GM21381 (cell line): ENCODE measurements around the gene NMD3.
"Not testable (repeated sequence)": the region's sequence is repeated elsewhere in the genome, so short reads cannot be mapped to it uniquely, and the experiment has no call there.

ENCODE experiments used
- ATAC-seq: cut with Tn5 transposase; IDR thresholded peaks from one replicate; pipeline ENCODE4 v1.9.1; 2021; ENCODE audit warnings: mild to moderate bottlenecking, moderate library complexity; ENCODE audit not compliant: unreplicated experiment

The NMD3 gene

GRCh38 chr3:161220850-161221753 lies at the start of gene NMD3:
NMD3 (plus strand) TSS chr3:161221311; CDS start chr3:161222014, 703 bp downstream.
- ATAC-seq: peak; percentile 98

DNA sequence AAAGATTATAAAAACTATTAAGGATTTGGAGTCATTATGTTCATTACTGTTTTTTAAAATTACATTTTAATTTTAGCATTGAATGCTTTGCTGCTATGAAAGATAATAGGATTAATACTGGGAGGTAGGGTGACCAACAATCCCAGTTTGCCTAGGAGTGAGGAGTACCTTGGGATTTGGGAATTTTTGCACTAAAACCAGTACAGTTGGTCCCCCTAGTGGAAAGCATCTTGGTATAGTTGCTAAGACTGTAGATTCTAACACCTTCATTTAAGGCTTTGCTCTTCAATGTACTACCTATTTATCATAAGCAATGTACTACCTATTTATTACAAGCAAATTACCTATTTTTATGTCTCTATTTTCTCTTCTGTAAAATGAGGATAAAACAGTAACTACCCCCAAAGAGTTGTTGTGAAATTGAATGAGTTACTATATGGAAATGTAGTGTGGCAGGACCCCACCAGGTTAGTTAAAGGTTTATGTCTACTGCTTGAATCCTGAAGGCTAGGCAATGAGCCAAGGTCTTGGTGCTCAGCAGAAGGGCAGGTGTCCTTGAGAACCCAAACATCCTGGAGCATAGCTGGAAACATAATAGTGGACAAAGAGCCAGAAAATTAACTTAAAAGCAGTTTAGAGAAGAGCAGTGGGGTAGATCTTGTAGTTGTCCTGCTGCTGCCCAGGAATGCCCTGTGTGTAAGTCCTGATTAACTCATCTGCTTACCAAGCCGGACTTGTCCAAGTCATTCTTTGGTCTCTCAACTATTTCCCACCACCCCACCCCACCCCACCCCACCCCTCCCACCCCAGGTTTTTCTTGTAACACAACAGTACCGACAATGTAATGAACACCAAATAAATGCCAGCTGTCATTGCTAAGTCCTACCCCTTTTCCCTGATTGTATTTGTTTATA lies 49.2 kb upstream of the NMD3 start:
- ATAC-seq: no peak

GRCh38 chr3:161175506-161175905 lies 45.6 kb upstream of the NMD3 start:
- no peak for ATAC-seq

- no peak for ATAC-seq
Observed at GRCh38 chr3:161177991-161178390, 43.1 kb upstream of the NMD3 start.

DNA sequence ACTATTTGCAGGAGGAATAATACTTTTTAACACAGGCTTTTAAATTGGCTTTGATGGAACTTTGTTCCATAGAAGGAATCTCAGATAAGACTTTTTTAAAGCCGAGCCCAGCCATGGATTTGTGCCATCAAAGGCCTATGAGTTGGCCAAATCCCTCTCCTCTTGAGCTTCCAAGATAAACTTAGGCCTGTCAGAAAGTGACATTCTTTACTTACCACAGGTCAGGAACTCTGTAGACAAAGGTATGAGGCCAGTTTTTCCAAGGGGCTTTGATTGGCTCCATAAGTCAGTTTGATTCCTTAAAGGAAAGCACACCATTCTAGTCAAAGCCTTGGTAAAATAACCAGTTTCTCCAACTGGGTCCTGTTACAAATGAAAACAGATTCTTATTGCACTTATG lies 39.7 kb upstream of the NMD3 start:
- ATAC-seq: not testable (repeated sequence)

- ATAC-seq: no peak
Observed at GRCh38 chr3:161187046-161187445, 34.1 kb upstream of the NMD3 start.

DNA sequence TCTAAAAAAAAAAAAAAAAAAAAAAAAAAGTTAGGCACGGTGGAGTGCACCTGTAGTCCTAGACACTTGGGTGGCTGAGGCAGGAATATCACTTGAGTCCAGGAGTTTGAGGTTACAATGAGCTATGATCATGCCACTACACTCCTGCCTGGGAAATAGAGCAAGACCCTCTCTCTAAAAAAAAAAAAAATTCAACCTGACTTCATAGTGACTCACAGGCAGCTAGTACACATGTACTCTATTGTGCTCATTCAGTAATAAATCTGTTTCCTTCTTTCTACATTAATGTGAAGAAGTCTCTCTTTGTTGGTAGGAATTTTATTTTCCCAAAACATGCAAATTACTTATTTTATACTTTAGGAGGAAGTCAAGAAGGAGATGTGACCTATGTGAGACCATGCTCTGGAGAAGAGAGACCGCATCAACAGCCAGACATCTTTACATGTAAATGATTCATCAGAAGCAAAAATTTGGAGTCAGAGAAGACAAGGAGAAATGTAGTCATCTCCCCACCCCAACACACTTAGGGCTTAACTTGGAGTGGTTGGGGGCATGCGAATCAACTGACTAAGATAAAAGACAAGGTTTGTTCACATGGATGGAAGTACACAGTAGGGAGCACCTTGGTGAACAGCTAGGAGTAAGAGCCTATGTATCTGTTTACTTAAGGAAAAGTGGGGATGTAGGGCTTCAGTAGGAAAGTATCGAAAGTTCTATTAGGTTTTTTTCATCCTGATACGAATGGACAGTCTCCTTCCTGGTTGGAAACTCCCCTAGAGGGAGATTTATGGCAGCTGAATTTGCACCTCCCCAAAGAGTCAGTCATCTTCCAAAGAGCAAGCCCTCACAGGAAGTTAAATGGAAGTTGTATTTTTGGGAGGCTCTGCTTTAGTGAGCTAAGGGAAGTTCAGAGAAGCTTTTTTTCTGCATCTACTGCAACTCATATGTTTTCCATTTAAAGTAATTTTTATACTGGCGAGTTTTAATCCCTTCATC lies 23.0 kb upstream of the NMD3 start:
- no peak for ATAC-seq

- no peak for ATAC-seq
Observed at GRCh38 chr3:161199926-161200325, 21.2 kb upstream of the NMD3 start.

GRCh38 chr3:161203485-161204098 lies 17.5 kb upstream of the NMD3 start:
- ATAC-seq: peak; percentile 63

DNA sequence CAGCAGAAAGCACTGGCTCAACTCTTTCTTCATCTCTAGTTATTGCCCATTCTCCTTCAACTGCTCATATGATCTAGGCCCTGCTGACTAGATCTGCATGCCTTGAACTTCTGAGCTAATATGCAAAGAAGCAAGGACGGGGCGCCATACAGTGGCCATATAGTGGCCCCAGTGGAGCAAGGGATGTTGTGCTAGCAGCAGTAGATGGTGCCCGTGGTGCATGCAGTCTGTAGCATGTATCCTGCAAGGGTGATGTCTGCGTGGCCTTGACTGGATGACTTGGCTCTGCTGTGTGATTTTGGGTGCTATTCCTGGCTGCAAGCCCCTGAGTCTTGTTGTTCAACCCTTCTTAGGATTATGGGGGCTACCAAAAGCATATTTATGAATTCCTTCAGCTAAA lies 12.2 kb upstream of the NMD3 start:
- no peak for ATAC-seq

DNA sequence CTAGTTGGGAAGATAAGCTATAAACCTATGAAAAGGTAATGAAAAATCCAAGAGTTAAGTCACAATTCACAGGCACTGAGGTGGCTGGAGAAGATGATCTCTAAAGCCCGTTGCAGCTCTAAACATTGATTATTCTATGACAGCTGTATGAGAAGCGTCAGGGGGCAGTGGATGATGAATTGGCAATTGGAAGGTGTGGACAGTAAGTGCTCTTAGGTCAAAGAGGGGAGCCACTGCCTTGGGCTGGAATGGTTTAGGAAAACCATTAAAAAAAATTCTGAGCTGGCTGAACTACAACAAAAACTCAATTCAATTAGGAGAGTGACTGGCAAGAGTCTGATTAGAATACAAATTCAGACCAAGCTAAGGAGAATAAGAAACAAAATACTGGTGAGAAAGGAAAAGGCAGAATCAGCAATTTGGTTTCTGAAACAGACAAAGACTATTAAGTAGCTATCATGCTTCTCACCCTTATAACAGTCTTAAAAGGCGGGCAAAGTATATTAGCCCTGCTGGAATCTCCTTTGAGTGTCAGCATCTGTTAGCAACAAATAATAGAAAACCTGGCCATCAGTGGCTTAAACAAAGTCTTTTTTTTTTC lies 8.8 kb upstream of the NMD3 start:
- ATAC-seq: no peak

GRCh38 chr3:161212906-161213305 lies 8.2 kb upstream of the NMD3 start:
- ATAC-seq: no peak

- ATAC-seq: no peak
Observed at GRCh38 chr3:161213644-161214043, 7.5 kb upstream of the NMD3 start.

DNA sequence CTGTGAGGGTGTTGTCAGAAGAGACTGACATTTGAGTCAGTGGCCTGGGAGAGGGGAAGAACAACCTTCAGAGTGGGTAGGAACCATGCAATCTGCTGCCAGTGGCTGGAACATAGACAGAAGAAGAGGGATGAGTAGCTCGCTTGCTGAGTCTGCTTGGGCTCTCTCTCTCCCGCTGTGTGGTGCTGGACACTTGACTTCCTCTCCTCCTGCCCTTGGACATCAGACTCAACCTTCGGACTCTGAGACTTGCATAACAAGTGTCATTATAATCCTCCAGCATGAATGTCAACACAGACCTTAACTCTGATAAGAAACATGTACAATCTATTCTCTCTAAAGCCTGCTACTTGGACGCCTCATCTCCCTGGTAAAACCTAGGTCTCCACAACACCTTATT lies 5.9 kb upstream of the NMD3 start:
- ATAC-seq: no peak

- no peak for ATAC-seq
Observed at GRCh38 chr3:161217496-161217895, 3.6 kb upstream of the NMD3 start.

DNA sequence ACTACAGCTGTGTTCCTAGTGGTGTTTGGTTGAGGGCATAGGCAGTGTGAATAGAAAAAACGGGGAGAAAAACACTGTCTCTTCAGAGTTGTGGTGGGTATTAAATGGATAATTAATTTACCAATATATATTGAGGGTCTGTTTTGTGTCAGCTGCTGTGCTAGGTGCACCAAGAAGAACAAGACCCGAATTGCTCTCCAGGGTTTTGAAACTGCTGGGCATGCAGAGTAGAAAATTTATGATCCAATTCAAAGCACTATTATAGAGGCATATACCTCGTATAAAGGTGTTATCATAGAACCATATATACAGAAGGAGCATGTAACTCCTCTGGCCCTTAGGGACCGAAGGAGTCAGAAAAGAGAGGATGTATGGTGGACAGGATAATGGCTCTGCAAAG lies 1.6 kb upstream of the NMD3 start:
- ATAC-seq: no peak

GRCh38 chr3:161221806-161222600 lies 892 bp downstream of the NMD3 start:
- ATAC-seq: no peak

DNA sequence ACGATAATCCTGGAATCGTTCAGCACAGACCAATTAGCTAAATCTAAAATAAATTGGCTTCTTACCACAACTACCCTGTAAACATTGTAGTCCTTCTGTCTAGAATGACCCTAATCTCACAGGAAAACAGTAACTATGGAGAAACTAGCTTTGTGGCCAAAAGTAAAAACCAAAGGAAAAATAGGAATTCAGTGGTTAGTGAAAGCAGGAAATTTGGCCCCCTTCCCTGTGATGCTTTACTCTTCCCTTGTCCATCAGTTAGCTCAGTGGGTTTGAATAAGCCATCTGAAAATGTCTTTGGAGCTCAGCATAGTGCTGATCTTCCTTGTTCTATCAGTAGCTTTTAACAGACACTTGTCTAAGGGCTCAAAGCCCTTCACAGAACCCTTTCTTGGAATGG lies 1.6 kb downstream of the NMD3 start:
- ATAC-seq: no peak

DNA sequence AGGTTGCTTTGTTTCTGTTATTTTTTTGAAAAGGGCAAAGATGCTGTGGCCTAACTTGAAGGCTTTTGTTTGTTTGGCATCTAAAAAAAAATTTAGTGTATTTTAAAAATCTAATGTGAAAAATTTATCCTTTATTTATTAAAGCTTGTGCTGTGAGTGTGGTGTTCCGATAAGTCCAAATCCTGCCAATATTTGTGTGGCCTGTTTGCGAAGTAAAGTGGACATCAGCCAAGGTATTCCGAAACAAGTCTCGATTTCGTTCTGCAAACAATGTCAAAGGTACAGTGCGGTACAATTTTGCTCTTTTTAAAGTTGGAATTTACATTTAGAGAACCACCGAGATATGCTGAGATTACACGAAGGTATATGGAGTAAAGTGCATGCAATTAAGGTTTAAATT lies 3.7 kb downstream of the NMD3 start:
- ATAC-seq: no peak
